Putamen (tissue), 1 donor: ENCODE measurements around the gene OVOL2.
"Not testable (repeated sequence)": the region's sequence is repeated elsewhere in the genome, so short reads cannot be mapped to it uniquely, and the experiment has no call there.

Source experiments
- DNase-seq: peaks from one replicate; pipeline ENCODE4 v3.0.0-alpha.2; 2016; ENCODE audit warnings: low spot score

Gene OVOL2

GRCh38 chr20:18057994-18058349 lies 256 bp upstream of the OVOL2 start:
- DNase-seq = no peak

GRCh38 chr20:18056174-18057100 lies 1.3 kb downstream of the OVOL2 start:
- DNase-seq = no peak

GRCh38 chr20:18055261-18055660 lies 2.5 kb downstream of the OVOL2 start:
- no peak for DNase-seq

DNA sequence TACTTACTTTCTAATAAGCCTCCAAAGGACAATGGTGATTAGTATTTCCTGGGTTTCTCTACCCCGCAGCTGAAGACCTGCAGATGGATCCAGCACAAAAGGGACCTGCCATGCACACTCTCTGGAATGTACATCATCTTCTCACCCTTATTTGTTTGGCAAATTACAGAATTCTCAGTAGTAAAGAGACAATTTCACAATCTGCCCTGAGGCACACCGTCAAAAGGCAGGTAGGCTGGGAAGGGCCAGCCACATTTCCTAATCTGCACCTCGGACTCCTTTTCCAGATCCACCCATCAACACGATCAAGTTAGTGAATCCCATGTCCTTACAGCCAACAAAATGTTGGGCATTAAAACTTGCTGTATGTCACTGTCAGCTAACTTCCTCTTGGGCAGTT lies 4.9 kb downstream of the OVOL2 start:
- DNase-seq = no peak

DNA sequence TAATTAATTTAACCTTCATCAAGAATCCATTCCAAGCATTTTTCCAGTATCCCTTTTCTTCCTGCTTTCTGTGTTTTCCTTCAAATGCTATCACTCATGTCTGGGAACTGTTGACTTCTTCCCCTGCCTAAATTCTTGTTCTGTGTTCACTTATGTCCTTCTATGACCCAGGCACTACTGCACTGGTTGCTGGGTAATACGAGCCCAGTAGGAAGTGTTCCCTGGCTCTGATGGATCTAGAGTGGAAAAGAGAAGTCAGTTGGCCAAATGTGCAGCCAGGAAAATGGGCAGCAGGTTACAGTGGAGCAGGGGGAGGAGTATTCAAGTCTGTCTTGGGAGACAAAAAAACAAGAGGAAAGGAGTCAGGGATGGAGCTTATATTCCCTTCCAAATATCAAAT lies 7.1 kb downstream of the OVOL2 start:
- DNase-seq = no peak

GRCh38 chr20:18048176-18048575 lies 9.5 kb downstream of the OVOL2 start:
- no peak for DNase-seq

DNA sequence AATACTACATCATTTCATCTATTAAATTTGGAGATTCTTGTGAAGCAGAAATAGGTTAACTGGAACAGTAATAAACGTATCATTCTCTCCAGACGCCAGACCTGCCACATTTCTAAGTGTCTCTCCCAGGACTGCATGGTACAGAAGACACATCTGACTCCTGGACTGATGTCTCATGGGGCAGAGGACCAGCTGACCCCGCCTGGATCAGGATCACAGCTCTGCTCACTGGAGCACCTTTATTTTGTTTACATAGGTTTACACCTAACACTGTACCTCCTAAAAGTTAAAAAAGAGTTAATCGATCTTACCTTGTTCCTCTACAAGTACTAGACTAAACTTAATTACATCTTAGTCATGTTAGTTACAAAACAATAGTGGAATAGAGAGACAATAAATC lies 11.2 kb downstream of the OVOL2 start:
- no peak for DNase-seq

DNA sequence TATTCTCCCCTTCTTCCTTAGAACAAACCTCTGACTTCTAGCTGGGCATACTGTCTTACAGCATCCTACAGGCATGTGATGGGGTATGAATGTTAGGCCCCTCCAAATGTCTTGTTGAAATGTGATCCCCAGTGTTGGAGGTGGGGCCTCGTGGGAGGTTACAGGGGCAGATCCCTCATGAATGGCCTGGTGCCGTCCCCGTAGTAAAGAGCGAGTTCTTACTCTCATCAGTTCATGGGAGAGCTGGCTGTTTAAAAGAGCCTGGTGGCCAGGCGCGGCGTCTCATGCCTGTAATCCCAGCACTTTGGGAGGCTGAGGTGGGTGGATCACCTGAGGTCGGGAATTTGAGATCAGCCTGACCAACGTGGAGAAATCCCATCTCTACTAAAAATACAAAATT lies 15.5 kb downstream of the OVOL2 start:
- no peak for DNase-seq

- no peak for DNase-seq
Observed at GRCh38 chr20:18041462-18041861, 16.3 kb downstream of the OVOL2 start.

- no peak for DNase-seq
Observed at GRCh38 chr20:18039063-18039462, 18.7 kb downstream of the OVOL2 start.

- no peak for DNase-seq
Observed at GRCh38 chr20:18034039-18034438, 23.7 kb downstream of the OVOL2 start.

- no peak for DNase-seq
Observed at GRCh38 chr20:18032977-18033892, 24.5 kb downstream of the OVOL2 start.

GRCh38 chr20:18031888-18032509 lies 25.7 kb downstream of the OVOL2 start:
- DNase-seq = no peak

DNA sequence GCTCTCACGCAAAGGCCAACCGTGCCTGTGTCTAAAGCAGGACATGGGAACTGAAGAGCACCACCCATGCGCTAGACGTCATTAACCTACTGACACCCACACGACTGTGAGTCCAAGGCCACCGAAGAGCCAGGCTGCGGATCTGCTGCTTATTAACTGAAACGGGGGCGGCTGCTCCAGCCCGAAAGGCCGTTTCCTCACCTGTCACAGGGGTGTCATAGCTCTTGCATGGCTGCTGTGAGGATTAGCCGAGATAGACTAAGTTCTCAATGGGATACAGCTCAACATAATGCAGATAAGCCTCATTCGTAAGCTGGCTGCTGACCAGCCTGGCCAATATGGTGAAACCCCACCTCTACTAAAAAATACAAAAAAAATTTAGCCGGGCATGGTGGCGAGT lies 26.7 kb downstream of the OVOL2 start:
- no peak for DNase-seq

DNA sequence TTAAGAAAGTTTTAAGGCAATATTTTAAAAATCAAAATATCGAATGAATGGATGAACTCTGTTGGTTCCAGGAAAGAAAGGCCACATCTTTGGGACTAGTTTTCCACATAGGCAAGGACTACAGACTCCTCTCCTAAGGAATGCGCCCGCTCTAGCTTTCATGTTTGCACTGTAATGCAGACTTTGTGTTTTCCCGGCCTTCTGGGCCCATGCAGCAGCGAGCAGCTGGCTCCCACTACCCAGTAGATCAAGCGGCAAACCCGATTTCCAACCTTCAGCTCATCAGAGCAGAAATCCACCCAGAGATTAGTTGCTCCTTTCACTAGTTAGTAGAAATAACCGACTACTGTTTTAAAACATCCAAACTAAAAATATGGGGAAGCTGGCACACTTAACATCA lies 27.7 kb downstream of the OVOL2 start:
- DNase-seq = no peak

GRCh38 chr20:18027011-18027410 lies 30.7 kb downstream of the OVOL2 start:
- not testable (repeated sequence) for DNase-seq

DNA sequence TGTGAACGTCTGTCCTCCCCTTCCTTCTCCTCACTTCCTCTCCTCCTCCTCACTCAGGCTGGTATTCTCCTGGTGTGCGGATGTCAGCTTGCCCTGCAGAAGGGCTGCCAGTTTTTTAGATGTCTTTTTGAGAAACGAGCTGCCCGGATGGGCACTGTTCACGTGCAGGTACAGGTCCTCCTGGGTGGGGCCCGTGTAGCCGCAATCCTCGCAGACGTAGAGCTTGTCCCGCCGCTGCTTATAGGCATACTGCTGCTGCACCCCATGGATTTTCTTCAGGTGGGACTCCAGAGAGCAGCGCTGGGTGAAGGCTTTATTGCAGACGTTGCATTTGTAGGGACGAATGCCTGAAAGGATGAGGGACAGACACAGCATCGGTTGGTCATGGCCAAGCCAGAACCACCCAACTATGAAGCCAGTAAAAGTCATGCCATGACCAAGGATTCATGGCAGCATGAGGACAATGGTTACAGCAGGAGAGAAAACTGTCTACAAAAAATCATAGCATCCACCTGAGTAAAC lies 33.0 kb downstream of the OVOL2 start:
- no peak for DNase-seq

DNA sequence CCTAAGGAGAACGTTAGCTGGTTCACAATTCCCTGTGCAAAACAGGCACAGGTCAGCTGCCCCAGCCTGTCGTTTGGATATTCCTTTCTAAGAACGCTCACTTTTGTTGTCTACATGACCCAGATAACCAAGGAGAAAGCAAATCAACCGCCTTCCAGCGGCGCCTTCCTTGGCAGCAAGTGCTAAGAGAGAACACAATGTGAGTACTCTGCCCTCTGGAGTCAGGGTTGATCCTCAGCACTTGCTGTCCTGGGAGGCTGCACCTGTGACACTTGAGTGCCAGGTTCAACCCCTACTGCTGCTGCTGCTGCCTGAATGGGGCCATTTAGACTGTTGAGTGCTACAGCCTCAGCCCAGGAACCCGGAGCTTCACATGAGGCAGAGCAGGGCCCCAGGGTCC lies 36.8 kb downstream of the OVOL2 start:
- DNase-seq = no peak

DNA sequence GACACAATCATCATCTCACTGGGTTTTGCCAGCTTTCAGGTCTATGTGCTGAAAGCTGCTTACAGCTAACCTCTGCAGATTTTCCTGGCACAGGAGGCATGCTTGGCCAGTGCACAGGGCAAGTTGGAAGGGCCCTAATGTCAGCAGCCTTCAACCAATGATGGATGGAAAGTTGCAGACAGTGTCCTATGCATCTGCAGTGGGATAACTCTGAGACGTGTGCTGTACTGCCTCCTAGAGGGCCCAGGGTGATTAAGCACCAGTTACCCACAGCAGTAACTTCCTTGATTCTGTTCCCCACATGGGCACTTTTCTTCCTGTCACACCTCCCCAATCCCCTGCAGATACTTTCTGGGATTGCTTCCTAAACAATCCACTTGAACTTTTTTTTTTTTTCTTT lies 38.6 kb downstream of the OVOL2 start:
- DNase-seq = no peak

GRCh38 chr20:18018100-18018499 lies 39.6 kb downstream of the OVOL2 start:
- DNase-seq = no peak

- no peak for DNase-seq
Observed at GRCh38 chr20:18016772-18017171, 40.9 kb downstream of the OVOL2 start.

- no peak for DNase-seq
Observed at GRCh38 chr20:18014411-18014810, 43.3 kb downstream of the OVOL2 start.
